NCI-H345 treated with DMSO at 0.1 percent for 48 hours (cell line): Measurements from ENCODE around the gene CCDC150.
"Not testable (repeated sequence)": the region's sequence is repeated elsewhere in the genome, so short reads cannot be mapped to it uniquely, and the experiment has no call there.

Source experiments
- DNase-seq: peaks from one replicate; lab custom pipeline; 2025; ENCODE audit not compliant: unreplicated experiment; lab: John Stamatoyannopoulos, UW

The CCDC150 gene

DNA sequence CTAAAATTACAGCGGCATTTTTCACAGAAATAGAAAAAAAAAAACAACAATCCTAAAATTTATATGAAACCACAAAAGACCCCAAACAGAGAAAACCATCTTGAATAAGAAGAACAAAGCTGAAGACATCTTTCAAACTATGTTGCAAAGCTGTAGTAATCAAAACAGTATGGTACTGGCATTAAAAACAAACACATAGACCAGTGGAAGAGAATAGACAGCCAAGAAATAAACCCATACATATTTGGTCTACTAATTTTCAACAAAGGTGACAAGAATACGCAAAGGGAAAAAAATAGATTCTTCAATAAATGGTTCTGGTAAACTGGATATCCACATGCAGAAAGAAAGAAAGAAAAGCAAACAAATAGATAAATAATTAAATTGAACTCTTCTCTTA is 9.0 kb upstream of the CCDC150 start:
- no peak for DNase-seq

DNA sequence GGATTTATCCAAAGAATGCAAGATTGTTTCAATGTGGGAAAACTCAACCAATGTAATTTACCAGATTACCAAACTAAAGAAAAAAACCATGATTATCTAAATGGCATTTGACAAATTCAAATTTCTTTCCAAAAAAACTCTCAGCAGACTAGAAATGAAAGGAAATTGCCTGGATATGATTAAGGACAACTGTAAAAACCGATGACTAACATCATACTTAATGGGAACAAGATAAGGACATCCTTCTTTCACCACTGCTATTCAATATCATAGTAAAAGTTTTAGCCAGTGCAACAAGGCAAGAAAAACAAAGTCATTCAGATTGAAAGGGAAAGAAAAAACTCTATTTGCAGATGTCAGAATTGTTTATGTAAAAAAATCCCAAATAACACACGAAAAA is 4.4 kb upstream of the CCDC150 start:
- no peak for DNase-seq

DNA sequence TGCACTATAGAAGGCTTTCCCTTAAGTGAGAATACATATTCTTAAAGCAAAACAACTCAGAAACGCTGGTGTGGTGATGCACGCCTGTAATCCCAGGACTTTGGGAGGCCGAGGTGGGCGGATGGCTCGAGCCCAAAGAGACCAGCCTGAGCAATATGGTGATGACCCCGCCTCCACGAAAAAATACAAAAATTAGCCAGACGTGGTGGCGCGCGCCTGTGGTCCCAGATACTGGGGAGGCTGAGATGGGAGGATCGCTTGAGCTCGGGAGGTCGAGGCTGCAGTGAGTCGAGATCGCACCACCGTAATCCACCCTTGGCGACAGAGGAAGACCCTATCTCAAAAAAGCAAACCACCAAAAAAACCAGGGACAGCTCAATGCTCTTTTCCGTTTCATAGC is 750 bp upstream of the CCDC150 start:
- DNase-seq, result no peak

DNA sequence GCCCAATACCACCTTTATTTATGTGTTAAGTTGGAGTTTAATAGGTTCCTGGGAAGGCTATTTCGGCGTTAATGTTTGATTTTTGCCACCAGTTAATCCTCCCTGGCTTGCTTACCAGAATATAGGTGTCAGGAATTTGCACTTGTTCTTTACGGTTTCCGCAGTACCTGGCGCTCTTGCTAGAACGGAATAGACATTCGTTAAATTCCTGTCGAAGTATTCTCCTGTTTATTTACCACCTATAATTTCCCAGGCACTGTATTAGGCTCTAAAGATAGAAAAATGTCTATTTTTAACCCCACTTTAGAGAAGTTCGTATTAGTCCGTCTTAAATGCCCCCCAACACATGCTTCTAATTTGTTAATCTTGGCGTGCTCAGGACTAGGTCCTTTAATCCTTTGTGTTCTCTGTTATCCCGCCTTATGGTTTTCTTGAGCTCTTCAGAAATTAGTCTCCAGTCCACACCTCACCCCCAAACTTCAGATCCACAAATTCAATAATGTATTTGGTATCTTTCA is 575 bp downstream of the CCDC150 start:
- no peak for DNase-seq

DNA sequence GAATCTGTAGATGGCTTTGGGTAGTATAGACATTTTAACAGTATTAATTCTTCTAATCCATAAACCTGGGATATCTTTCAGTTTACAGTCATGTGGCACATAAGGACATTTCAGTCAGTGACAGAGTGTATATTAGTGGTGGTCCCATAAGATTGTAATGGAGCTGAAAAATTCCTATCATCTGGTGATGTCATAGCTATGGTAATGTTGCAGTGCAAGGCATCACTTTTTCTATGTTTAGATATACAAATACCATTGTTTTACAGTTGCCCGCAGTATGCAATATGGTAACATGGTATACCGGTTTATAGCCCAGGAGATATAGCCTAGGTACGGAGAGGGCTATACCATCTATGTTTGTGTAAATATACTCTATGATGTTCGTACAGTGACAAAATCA is 9.7 kb downstream of the CCDC150 start:
- DNase-seq, result no peak

DNA sequence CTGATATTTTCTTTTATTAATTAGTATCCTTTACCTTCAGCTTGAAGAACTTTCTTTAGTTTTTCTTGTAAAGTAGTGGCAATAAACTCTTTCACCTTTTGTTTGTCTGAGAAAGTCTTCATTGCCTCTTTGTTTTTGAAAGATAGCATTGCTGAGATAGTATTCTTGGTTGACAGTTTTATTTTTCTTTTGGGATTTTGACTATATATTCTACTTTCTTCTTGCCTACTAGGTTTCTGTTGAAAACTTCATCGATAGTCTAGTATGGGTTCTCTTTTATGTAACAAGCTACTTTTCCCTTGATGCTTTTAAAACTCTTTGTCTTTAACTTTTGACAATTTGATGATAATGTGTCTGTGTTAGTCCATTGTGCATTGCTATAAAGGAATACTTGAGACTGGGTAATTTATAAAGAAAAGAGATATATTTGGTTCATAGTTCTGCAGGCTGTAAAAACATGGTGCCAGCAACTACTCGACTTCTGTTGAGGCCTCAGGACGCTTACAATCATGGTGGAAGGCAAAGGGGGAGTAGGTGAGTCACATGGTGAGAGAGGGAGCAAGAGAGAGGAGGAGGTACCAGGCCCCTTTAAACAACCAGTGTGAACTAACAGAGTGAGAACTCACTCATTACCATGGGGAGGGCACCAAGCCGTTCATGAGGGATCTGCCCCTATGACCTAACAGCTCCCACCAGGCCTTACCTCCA is 12.0 kb downstream of the CCDC150 start:
- no peak for DNase-seq

DNA sequence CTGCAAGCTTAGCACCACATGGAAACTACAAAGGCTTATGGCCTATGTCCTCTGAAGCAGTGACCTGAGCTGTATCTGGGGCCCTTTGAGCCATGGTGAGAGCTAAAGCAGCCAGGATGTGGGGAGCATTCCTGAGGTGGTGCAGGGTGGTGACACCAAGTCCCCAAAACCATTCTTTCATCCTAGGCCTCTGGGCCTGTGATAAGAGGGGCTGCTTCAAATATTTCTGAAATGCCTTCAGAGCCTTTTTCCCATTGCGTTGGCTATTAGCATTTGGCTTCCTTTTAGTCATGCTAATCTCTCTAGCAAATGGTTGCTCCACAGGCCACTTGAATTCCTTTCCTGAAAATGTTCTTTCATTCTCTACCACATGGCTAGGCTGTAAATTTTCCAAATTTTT is 13.4 kb downstream of the CCDC150 start:
- no peak for DNase-seq

DNA sequence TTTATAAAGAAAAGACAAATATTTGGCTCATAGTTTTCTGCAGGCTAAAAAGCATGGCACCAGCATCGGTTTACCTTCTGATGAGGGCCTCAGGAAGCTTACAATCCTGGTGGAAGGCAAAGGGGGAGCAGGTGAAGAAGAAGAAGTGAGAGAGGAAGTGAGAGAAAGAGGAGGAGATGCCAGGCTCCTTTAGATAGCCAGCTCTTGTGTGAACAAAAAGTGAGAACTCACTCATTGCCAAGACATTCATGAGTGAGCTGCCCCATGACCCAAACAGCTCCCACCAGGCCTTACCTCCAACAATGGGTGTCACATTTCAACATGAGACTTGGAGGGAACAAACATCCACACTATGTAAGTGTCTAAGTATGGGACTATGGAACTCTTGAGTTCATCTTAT is 14.3 kb downstream of the CCDC150 start:
- DNase-seq, result no peak

DNA sequence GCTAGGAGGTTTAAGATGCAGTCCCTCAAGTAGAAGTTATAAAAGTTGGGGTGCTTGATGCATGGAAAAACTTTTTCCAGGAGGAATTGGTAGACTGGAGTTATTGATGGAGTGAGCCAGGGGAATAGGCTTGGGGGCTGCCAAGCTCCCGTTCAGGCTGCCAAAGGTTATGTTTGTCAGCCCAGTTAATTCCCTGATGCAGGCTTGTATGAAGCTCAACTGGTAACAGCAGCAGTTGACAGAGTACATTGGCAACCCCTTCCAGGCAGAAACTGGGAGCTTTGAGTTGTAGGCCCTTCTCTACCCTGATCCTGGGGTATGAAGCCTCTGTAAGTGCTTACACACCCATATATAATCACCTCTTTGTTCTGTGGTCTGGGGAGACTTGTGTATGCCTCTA is 16.2 kb downstream of the CCDC150 start:
- no peak for DNase-seq

DNA sequence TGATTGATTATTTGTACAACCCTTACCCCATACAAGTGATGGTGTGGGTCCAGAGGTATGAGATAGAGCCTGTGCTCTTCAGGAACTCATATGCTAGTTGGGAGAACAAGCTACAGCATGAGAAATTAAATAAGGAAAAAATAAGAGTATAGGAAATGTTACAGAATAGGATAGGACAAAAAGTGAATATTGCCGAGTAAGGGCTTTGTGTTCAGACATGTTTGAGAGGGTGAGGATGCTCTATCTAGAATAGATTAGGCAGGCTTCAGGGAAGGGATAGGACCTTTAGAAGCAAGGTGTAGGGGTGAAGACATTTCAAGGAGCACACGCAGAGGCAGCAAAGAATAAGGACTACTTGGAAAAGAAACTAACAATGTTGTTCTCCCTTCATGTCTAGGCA is 17.8 kb downstream of the CCDC150 start:
- DNase-seq, result no peak

DNA sequence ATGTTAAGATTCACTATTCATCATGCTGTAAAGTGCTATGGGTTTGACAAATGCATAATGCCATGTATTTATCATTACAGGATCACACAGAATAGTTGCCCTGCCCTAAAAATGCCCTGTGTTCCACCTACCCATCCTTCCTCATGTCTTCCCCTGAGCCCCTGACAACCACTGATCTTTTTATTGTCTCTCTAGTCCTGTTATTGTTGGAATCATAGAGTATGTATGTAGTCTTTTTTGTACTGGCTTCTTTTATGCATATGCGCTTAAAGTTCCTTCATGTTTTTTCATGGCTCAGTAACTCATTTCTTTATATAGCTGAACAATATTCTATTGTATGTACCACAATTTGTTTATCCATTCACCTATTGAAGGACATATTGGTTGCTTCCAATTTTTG is 20.3 kb downstream of the CCDC150 start:
- DNase-seq, result no peak

DNA sequence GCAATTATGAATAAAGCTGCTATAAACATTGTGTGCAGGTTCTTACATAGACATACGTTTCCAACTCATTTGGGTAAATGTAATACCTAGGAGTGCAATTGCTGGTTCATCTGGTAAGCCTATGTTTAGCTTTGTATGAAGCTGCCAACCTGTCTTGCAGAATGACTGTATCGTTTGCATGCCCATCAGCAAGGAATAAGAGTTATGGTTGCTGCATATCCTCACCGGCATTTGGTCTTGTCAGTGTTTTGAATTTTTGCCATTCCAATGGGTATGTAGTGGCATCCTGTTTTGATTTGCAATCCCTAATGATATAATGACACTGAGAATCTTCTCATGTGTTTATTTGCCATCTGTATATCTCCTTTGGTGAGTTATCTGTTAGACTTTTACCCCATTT is 20.7 kb downstream of the CCDC150 start:
- DNase-seq, result no peak

DNA sequence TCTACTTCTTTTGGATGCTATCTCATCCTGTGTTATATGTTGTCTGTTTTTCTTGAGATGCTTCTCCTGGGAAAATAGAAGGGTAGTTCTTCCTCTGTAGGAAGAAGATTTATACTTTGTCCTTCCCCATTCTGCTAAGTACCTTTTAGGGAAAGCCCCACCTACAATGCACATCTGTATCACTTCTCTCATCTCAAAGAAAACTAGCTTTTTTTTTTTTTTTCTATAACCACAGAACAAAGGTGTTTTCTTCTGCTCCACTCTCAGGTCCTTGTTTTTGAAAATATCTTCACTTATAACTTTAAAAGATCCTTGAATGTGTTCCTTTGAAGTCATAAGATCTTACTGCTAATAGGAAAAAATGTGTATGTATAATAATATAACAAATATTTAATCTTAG is 30.8 kb downstream of the CCDC150 start:
- DNase-seq, result no peak

DNA sequence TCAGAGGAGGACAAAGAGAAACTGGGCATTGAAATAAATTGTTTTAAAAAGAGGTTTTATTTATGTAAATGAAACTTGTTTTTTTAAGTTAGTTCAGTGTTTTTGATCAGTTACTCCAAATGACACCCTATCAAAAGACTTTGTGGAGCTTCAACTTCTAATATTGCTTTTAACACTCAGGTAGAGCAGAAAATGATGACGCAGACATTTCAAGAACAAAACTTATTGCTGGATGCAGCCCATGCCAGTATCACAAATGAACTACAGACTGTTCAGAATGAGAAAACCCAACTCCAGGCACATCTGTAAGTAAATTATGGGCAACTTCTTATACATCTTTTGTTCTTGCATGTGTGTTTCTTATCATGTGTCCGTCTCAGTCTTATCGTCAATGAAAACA is 36.4 kb downstream of the CCDC150 start:
- no peak for DNase-seq

DNA sequence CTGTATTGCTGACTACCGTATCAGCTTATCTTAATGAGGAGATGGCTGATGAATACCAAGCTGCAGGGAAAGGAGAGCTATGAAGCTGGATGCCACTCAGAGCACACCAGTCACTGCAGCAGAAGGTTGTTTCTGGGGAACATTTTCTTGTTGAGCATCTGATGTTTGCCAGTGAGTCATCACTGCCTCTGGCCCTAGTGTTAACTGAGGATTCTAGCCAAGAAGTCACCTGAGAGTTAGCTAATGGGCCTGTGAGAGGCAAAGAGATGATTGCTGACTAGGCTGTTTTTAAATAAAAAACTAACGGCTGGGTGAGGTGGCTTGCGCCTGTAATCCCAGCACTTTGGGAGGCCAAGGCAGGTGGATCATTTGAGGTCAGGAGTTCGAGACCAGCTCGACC is 37.9 kb downstream of the CCDC150 start:
- DNase-seq, result no peak

DNA sequence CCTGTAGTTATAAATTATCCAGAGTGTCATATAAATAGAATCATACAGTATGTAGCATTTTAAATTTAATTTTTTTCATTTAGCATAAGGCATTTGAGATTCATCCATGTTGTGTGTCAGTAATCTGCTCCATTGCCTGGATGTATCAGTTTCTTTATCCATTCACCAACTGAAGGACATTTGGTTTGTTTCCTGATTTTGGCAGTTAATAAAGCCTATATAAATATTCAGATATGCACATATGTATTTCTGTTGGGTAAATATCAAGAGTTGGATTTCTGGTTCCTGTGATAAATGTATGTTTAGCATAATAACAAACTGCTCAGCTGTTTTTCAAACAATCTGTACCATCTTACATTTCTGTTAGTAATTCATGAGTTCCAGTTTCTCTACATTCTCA is 39.9 kb downstream of the CCDC150 start:
- DNase-seq, result no peak

DNA sequence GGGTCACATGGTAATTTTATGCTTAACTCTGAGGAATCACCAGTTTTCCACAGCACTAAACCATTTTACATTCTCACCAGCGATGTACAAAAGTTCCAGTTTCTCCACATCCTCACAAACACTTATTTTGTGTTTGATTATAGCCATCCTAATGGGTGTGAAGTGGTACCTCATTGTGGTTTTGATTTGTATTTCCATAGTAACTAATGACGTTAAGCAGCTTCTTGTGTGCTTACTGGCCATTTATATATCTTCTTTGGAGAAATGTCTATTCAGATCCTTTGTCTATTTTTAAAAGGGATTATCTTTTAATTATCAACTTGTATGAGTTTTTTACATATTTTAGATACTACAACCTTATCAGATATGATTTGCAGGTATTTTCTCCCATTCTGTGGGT is 42.0 kb downstream of the CCDC150 start:
- no peak for DNase-seq

DNA sequence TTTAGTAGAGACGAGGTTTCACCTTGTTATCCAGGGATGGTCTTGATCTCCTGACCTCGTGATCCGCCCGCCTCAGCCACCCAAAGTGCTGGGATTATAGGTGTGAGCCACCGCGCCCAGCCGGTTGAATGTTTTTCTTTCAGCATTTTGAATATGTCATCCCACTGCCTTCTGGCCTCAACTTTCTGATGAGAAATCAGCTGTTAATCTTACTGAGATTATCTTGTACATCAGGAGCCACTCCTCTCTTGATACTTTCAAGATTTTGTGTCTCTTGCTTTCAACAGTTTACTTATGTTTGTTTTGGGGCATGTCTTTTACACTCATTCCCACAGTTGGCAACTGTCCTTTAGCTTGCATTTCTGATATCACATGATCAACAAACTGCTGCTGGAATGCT is 46.3 kb downstream of the CCDC150 start:
- DNase-seq, result no peak

DNA sequence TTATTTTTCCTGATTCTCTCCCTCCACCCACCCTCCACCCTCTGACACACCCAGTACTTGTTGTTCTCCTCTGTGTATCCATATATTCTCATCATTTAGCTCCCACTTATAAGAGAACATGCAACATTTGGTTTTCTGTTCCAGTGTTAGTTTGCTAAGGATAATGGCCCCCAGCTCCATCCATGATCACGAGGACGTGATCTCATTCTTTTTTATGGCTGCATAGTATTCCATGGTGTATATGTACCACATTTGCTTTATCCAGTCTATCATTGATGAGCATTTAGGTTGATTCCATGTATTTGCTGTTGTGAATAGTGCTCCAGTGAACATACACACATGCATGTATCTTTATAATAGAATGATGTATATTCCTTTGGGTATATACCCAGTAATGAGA is 47.2 kb downstream of the CCDC150 start:
- not testable (repeated sequence) for DNase-seq

DNA sequence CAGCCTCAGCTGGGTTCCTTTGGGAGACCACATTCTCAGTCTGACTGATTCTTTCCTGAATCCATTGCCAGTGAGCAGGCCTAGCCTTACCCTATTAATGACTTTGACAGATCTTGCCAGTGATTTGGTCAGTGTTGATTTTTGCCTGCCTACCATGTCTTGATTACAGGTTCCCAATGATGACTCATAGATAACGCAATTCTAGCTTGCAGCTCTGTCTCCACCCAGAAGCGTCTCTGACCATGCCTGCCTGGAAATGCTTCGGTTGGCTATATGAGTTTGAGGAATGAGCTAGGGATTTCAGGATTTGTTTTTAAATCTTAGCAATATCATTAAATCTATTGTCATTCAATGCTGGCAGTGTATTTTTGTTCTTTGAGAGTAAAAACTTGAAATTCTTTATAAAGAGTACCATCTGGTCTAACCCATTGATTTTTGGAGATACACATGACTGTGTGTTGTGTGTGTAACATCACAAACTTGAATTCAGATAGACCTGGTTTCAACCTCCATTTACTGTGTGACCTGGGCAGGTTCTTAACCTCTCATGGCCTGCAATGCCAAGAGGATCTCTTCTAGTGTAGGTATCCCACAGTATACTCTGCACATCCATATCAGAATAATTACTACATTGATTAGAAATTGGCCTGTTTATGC is 57.0 kb downstream of the CCDC150 start:
- no peak for DNase-seq

DNA sequence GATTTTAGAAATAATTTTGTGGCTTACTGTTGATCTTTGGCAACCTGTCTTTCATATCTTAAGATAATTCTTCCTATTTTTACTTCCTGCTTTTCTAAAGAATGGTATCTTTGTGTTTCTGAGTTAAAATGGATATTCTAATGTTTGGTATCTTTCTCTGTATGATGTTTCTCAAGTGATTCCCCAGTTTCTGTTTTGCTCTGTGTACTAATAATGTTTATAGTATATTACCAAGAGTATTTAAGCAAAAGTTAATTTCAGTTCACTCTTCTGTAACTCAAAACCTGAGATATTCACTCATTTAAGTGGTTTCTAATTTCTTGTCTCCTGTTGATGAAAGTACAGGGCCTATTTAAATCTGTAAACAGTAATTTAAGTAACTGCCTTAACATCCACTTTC is 58.3 kb downstream of the CCDC150 start:
- no peak for DNase-seq

DNA sequence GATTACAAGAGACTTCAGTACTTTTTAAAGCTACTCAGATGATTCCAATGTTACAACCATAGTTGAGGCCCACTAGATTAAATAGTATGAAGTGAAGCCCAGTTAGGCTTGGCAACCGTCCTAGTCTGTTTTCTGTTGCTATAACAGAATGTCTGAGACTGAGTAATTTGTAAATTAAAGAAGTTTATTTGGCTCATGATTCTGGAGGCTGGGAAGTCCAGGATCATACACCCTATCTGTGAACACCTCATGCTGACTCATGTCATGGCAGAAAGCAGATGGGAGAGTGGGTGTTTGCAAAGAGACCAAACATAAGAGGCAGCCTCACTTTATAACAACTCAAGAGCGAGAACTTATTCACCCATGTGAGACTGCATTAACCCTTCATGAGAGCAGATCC is 63.1 kb downstream of the CCDC150 start:
- no peak for DNase-seq

DNA sequence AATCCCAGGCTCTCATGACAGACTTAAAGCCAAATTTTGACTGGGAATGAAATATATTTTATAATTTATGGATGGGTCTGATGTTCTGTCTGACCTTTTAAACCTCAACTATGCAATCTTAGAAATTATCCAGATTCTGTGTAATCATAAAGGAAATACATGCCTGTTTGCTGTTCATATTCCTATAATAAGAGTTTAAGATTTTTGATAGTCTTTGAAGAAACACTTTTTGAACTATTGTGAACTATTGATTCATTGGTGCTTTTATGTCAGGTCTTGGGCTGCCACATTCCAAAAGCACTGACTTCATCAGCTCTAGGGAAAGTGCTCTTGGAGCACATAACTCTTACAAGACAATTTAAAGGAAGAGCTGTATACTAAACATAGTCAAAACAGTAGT is 64.2 kb downstream of the CCDC150 start:
- no peak for DNase-seq
